ENCODE results near the gene SEPSECS.

DNA sequence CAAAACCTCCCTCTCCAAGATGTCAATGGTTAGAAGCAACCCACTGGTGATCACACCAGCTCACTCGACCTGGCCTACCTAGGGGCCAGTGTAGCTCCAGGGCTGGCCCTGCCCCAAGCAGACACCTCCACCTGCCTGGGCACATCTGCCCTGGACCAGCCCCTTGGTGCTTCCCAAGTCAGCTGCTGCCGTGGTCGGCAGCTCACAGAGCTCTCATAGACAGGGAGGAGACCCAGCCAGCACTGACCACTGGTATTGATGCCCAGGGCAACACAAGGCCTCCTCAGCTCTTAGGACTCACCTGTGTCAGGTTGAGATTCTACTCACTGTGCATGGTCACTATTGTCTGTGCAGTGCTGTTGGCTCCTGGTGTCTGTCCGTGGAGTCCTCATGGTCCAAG lies 51.7 kb downstream of the SEPSECS start:
- no peak for TF ChIP-seq EZH2 (IDR thresholded peaks at IDR 0.05; ENCODE audit: borderline replicate concordance, insufficient read depth, low read length, poor library complexity, severe bottlenecking)
- TF ChIP-seq POLR2AphosphoS5 (IDR thresholded peaks at IDR 0.05), result no peak
- TF ChIP-seq, protein P1, sequence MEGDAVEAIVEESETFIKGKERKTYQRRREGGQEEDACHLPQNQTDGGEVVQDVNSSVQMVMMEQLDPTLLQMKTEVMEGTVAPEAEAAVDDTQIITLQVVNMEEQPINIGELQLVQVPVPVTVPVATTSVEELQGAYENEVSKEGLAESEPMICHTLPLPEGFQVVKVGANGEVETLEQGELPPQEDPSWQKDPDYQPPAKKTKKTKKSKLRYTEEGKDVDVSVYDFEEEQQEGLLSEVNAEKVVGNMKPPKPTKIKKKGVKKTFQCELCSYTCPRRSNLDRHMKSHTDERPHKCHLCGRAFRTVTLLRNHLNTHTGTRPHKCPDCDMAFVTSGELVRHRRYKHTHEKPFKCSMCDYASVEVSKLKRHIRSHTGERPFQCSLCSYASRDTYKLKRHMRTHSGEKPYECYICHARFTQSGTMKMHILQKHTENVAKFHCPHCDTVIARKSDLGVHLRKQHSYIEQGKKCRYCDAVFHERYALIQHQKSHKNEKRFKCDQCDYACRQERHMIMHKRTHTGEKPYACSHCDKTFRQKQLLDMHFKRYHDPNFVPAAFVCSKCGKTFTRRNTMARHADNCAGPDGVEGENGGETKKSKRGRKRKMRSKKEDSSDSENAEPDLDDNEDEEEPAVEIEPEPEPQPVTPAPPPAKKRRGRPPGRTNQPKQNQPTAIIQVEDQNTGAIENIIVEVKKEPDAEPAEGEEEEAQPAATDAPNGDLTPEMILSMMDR (IDR thresholded peaks at IDR 0.05; ENCODE audit: poor library complexity, severe bottlenecking), result no peak
- TF ChIP-seq MXI1 (conservative IDR thresholded peaks at IDR 0.05; ENCODE audit: poor library complexity, severe bottlenecking), result no peak
- no peak for TF ChIP-seq EP300 (conservative IDR thresholded peaks at IDR 0.05; ENCODE audit: poor library complexity, severe bottlenecking)
- no peak for TF ChIP-seq TAF1 (IDR thresholded peaks at IDR 0.05; ENCODE audit: low read depth)
- no peak for TF ChIP-seq RAD21 (conservative IDR thresholded peaks at IDR 0.05)
- no peak for TF ChIP-seq SMC3 (conservative IDR thresholded peaks at IDR 0.05; ENCODE audit: poor library complexity)
